ENCODE data around the gene MDH1B.
"Not testable (repeated sequence)": the region's sequence is repeated elsewhere in the genome, so short reads cannot be mapped to it uniquely, and the experiment has no call there.

MDH1B gene

DNA sequence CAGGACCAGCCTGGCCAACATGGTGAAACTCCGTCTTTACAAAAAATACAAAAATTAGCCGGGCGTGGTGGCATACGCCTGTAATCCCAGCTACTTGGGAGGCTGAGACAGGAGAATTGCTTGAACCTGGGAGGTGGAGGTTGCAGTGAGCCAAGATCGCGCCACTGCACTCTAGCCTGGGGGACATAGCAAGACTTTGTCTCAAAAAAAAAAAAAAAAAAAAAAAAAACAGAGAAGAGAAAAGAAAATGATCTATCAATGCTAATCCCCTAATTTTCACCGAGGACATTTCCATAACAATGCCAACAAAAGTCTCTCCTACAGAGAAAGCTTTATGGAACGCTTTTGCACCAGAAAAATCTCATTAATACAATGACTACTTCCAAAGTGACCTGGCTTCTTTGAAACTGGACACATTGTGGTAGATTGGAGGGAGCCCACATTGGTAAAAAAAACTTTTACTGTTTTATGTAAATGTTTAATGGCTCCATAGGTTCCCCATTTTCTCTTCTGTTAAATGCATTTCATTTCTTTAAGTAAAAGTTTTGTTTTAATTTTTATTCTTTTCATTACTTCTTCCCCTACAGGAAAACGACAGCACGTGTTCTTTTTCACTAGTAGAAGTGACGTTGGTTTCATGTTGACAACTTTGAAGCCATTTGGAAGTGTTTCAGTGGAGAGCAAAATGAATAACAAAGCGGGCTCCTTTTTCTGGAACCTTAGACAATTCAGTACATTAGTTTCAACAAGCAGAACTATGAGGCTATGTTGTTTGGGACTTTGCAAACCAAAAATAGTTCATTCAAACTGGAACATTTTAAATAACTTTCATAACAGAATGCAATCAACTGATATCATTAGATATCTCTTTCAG, 1.2 kb upstream of the MDH1B start:
- DNase-seq = no peak

DNA sequence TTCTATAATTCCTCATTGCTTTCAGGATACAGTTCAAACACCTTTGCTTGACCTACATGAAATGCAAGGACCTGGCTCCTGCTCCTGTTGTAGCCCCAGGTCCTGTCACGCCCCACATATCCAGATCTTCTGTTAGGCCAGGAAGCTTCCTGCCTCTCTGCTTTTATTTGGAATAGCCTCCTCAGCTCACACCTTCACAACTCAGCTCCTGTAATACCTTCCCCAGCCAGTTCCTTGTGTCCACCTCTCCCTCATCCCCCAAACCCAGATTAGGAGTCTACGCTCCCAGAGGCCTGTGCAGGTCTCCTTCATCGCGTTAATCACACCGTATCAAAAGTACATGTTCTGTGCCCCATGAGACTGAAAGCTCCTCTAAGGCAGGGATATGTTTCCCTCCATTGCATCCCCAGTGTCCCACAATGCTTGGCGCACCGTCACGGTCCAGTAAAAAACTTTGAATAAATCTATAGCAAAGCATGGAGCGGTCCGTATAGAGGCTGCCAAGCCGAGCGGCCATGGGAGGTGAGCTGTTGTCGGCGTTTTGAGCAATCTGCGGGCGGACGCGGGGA, 371 bp downstream of the MDH1B start:
- DNase-seq = no peak

DNA sequence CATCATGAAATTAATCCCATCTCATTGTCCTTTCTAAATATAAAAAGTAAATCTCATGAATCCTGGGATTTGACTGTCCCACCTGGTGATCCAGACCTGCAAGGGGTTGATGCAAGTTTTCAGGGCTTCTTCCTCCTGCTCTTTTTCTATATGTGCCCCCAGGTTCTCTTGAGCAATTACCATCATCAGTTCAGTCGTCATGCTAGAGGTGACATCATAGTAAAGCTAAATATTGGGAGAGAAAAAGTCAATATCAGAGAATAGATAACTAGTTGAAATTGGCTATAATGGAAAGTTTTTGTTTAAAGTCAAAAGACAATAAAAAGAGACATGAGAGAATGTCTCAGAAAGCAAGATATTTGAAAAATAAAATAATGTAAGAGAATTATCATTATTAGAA, 8.3 kb downstream of the MDH1B start:
- DNase-seq = no peak

DNA sequence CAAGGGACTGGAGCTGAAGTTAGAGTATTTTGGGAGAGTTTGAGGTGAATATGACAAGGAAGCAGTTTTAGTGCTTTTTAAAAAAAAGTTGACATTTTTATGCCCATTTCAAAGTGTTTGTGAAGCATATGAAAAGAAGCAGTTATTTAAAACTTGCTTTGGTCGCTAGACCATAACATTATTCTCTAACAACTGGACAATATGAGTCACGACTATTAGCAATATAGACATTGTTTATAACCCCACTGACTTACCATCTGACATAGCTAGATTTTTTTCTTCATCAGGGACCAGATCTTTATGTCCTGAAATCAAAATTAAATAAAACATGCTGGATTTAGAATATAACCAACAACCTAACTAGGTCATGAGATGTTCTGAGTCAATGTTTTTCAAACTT, 24.3 kb downstream of the MDH1B start:
- DNase-seq = no peak

DNA sequence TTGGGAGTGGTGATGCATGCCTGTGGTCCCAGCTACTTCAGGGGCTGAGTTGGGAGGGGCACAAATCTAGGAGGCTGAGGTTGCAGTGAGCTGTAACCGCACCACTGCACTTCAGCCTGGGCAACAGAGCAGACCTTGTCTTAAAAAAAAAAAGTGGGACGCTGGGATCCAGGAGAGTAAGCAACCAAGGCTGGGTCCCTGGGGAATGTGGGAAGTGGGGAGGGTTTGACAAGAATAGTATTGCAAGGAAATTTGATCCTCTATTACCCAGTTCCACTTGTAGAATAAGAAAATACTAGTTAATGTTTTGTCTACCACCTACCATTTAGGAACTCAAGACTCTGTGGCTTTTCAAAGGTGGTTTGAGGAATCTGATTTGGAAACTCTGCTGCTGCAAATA, 25.9 kb downstream of the MDH1B start:
- DNase-seq = no peak

DNA sequence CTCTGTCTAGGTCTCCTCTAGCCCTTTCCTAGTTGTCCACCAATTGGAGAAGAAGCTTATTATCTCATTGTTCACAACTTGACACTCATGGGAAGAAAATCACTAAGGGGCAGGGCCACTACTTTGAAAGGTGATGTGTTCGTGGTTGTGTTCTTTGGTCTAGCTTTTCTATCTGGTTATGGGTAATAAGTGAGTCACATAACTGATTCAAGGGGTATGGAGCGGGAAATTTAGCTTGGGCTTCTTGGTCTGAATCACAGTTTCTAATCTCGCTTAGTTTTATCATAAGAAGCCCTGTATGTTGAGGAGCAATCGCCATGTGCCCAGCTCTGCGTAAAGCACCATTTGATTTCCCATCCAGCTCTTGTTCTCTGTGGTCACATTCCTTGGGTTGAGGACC, 28.2 kb downstream of the MDH1B start:
- no peak for DNase-seq

- DNase-seq = no peak
Measured at GRCh38 chr2:206733341-206733740, 31.8 kb downstream of the MDH1B start.

GRCh38 chr2:206728277-206729199, 36.6 kb downstream of the MDH1B start:
- DNase-seq = peak; percentile 42 to 72

DNA sequence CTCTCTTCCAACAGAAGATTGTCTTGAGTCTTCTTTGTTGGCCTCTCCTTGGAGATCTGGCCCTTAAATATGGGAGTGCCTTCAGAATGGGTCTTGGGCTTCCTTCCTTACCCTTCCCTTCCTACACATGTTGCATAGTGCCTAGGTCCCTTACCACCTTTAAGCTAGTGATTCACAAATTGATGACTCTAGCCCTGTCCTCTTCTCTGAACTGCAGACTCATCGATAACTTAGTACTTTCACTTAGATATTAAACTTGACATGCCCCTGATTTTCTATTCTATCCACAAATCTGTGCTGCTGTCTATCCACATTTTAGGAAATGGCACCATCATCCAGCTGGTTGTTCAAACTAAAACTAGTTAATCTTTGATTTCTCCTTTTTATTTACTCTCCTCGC, 37.8 kb downstream of the MDH1B start:
- DNase-seq = no peak

GRCh38 chr2:206723288-206723687, 41.8 kb downstream of the MDH1B start:
- no peak for DNase-seq

GRCh38 chr2:206721256-206721920, 43.7 kb downstream of the MDH1B start:
- DNase-seq = no peak

DNA sequence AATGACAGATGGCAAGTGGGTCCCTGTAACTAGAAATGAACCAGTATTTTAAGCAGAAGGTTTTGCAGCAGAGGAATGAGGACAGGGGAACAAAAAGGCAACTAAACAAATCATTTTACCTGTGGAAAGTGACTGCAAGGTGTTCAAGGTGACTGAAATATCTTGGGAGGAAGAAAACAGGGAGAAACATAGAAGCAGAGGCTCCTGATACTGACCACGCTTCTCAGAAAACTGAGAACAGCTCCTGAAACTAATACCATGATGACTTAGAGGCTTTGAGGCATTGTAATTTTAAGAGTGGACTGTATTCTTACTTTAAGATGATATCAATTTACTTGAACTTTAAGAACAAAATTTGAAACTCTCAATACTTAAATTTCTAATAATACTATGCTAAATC, 46.8 kb downstream of the MDH1B start, which contains the start of gene DYTN:
TSS of gene DYTN (minus strand) at position 101 of the 400 bp plus-strand sequence. CDS start 117 bp downstream, outside the sequence.
- DNase-seq = no peak

DNA sequence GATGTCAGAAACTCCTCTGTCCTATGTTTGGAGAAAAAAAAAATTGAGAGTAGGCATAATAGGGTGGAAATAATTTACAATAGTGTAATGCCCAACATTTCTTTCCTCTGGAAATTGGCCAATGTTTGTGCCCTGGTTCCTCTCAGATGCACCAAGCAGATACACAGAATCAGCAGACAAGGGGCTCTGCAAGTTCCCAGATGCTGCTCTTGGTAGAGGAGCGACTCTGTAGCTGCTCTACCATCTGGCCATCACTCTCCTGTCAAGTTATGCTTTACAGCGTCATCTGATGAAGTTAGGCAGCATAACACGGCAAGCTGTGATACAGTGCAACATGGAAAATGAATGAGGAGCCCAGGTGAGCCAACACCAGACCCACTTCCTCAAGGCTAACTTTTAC, 48.5 kb downstream of the MDH1B start:
- DNase-seq = no peak

- not testable (repeated sequence) for DNase-seq
Measured at GRCh38 chr2:206715183-206715582, 49.9 kb downstream of the MDH1B start.

- peak; percentile 54 to 61 for DNase-seq
Measured at GRCh38 chr2:206713746-206714145, 51.4 kb downstream of the MDH1B start.

- DNase-seq = no peak
Measured at GRCh38 chr2:206708286-206708685, 56.8 kb downstream of the MDH1B start.

DNA sequence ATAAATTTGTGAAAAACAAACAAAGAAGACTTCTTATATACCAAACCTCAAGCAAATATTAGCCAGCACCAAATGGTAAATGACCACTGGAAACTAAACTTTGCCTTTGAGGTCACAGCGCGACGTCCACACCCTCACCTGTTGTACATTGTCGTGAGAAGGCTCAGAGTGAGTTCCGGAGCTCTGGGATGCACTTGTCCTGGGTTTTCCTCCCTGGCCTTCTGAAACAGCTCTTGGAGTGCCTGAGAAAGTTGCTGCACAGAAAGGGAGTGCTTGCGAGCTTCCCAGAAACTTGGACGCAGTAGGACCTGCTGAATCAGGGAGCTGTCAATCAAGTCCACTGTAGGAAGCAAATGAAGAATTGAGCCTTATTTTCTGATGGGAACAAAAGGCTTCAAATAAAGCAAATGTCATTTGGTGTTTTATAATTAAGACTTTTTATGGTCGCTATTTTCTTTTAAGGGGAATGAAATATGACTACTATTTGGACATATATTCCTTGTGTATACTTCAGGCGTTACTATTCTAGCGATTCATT, 57.9 kb downstream of the MDH1B start:
- DNase-seq = no peak

DNA sequence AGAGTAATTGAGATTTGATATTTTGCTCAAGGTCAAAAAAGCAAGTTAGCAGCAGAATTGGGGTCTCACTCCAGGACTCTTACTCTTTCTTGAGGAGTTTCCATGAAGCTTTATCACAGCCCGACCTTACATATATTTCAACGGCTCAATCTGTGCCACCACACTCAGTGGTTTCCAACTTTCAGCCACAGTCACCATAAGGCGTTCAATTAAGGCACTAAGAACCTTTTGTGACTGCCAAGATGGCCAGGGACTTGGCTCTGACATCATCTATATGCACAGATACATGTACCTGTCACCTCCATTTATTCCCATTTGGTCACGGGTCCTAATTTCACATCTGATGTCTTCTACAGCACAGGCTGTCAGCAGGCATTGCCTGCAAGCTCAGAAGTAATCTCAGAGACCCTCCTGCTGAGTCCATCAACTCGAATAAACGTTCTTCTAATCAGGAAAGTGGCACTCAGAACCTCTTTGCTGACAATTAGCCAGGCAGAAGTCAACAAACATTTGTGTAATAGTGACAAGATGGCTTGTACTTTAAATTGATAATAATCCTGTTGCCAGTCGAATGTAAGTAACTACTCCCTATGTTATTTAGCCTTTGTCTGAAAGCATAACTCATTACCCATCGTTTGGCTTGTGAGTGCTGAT, 63.0 kb downstream of the MDH1B start:
- DNase-seq = no peak

- peak; percentile 22 to 60 for DNase-seq
Measured at GRCh38 chr2:206700156-206700555, 65.0 kb downstream of the MDH1B start.

DNA sequence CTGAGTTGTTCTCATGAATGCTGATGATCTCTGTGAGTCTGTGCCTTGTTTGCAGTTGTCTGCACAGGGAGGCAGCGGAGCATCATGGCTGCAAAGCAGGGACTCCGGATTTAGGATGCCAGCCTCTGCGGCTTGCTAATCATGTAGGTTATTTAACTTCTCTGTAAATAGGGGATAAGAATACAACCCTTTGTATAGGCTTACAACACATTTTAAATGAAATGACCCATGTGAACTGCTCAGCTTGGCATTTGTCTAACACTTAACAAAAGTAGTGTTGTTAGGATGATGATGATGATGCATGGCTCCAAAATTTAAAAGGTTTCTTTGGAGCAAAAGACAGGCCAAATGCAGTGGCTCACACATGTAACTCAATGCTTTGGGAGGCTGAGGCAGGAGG, 66.3 kb downstream of the MDH1B start:
- no peak for DNase-seq

DNA sequence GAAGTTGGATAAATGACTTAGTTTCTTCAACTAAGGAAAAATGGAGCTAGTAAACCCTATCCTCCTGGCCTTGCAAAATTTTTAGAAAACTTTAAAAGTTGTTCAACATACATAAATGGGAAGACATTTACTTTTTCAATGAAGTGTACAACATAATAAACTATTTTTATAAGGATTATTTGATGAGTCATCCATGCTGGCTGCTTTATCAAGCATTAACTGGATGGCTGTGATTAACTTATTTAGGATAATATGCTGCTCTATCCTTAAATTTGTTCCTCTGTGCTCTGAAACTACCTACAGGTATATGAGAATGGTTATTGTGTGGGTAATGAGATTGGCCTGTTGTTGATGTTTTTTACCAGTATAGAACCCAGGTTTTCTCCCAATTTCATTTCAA, 68.2 kb downstream of the MDH1B start:
- DNase-seq = no peak
